GM19238 (cell line): ENCODE measurements around the gene OR2F2.

Source experiments
- DNase-seq: peaks from one replicate; pipeline ENCODE4 v3.0.0; 2011; ENCODE audit warnings: low spot score; ENCODE audit not compliant: insufficient read length

OR2F2 gene

GRCh38 chr7:143979359-143979758 is 44.3 kb downstream of the OR2F2 start:
- DNase-seq, result no peak

- no peak for DNase-seq
Observed at GRCh38 chr7:143979998-143980397, 45.0 kb downstream of the OR2F2 start.

GRCh38 chr7:143980746-143981510 is 45.9 kb downstream of the OR2F2 start:
- DNase-seq, result no peak

GRCh38 chr7:143983960-143984359 is 48.9 kb downstream of the OR2F2 start:
- no peak for DNase-seq
